Osteoblast (primary cell): Measurements from ENCODE around the gene OR1M1. TPM values are rescaled to one million over a fixed set of nuclear protein-coding genes. Genes with fewer than 3 reads are reported as not detected.
"Not testable (repeated sequence)": the region's sequence is repeated elsewhere in the genome, so short reads cannot be mapped to it uniquely, and the experiment has no call there.

Experiments used
- DNase-seq: peaks from one replicate; pipeline ENCODE4 v3.0.0; 2011; ENCODE audit warnings: low spot score, mixed read lengths; ENCODE audit not compliant: insufficient read length; ENCODE audit errors: missing footprints
- H2AFZ ChIP-seq: 2 replicates; pipeline ENCODE4 v1.6.0; 2011; ENCODE audit warnings: mild to moderate bottlenecking, low read length
- H3K27ac ChIP-seq: 2 replicates; pipeline ENCODE4 v1.5.1; 2011; ENCODE audit warnings: mild to moderate bottlenecking, low read depth, low read length, moderate library complexity
- H3K27me3 ChIP-seq: 2 replicates; pipeline ENCODE4 v1.6.0; 2012; ENCODE audit warnings: mild to moderate bottlenecking, control low read depth, inconsistent platforms, low read length, moderate library complexity; ENCODE audit not compliant: insufficient read depth
- H3K36me3 ChIP-seq: 2 replicates; pipeline ENCODE4 v1.5.1; 2011; ENCODE audit warnings: mild to moderate bottlenecking, low read length, control low read depth, moderate library complexity; ENCODE audit not compliant: insufficient read depth
- H3K4me1 ChIP-seq: 2 replicates; pipeline ENCODE4 v1.5.1; 2011; ENCODE audit warnings: mild to moderate bottlenecking, low read length, control low read depth, moderate library complexity; ENCODE audit not compliant: insufficient read depth
- H3K4me2 ChIP-seq: 2 replicates; pipeline ENCODE4 v1.6.0; 2011; ENCODE audit warnings: mild to moderate bottlenecking, low read length; ENCODE audit not compliant: insufficient read depth
- H3K4me3 ChIP-seq: fragments of 200-600 bp; sonication (generic); 3 replicates; pipeline ENCODE4 v1.5.1; 2012; ENCODE audit warnings: mild to moderate bottlenecking, low read length, inconsistent platforms; ENCODE audit not compliant: insufficient read depth
- H3K79me2 ChIP-seq: 2 replicates; pipeline ENCODE4 v1.6.0; 2012; ENCODE audit warnings: mild to moderate bottlenecking, low read length, control low read depth, inconsistent platforms; ENCODE audit not compliant: insufficient read depth
- H3K9me3 ChIP-seq: 2 replicates; pipeline ENCODE4 v1.5.1; 2011; ENCODE audit warnings: low read depth, low read length, control low read depth
- H4K20me1 ChIP-seq: 2 replicates; pipeline ENCODE4 v1.6.0; 2012; ENCODE audit warnings: mild to moderate bottlenecking, low read length, control low read depth; ENCODE audit not compliant: insufficient read depth
- total RNA-seq: library from RNA; depleted of rRNA; stranded (reverse); fragments of >200 nt; gene quantifications from 2 replicates; pipeline ENCODE4 v1.2.3, GENCODE V29; 2012
- TF ChIP-seq, protein P1 (sequence below): IDR thresholded peaks from 2 replicates; pipeline ENCODE4 v1.5.1; 2011; ENCODE audit warnings: mild to moderate bottlenecking, low read depth, low read length, moderate library complexity; ENCODE audit errors: extremely low read depth

The OR1M1 gene
- total RNA-seq, 1 donor, result not detected

- Histone ChIP-seq H3K27ac (no peak overlapping the region), H4K20me1 (no peaks in the 10 kb centered on the region), H3K27me3 (no peaks in the 10 kb centered on the region), H3K4me3 (no peak overlapping the region), H3K79me2 (no peaks in the 10 kb centered on the region), H3K9me3 (no peaks in the 10 kb centered on the region), H3K4me2 (no peak overlapping the region), H3K36me3 (no peaks in the 10 kb centered on the region), H2AFZ (no peak overlapping the region), H3K4me1 (no peaks in the 10 kb centered on the region)
- TF ChIP-seq, protein P1, sequence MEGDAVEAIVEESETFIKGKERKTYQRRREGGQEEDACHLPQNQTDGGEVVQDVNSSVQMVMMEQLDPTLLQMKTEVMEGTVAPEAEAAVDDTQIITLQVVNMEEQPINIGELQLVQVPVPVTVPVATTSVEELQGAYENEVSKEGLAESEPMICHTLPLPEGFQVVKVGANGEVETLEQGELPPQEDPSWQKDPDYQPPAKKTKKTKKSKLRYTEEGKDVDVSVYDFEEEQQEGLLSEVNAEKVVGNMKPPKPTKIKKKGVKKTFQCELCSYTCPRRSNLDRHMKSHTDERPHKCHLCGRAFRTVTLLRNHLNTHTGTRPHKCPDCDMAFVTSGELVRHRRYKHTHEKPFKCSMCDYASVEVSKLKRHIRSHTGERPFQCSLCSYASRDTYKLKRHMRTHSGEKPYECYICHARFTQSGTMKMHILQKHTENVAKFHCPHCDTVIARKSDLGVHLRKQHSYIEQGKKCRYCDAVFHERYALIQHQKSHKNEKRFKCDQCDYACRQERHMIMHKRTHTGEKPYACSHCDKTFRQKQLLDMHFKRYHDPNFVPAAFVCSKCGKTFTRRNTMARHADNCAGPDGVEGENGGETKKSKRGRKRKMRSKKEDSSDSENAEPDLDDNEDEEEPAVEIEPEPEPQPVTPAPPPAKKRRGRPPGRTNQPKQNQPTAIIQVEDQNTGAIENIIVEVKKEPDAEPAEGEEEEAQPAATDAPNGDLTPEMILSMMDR, result no peak
- DNase-seq, result no peak
Observed at GRCh38 chr19:9052894-9053293, 34.0 kb upstream of the OR1M1 start.

GRCh38 chr19:9053674-9054073 is 33.2 kb upstream of the OR1M1 start:
- not testable (repeated sequence) for H3K27ac ChIP-seq

GRCh38 chr19:9054207-9054606 is 32.7 kb upstream of the OR1M1 start:
- Histone ChIP-seq H3K27me3 (no peaks in the 10 kb centered on the region), H4K20me1 (no peaks in the 10 kb centered on the region), H2AFZ (no peak overlapping the region), H3K9me3 (no peaks in the 10 kb centered on the region), H3K4me3 (no peak overlapping the region), H3K4me1 (no peaks in the 10 kb centered on the region), H3K36me3 (no peaks in the 10 kb centered on the region), H3K79me2 (no peaks in the 10 kb centered on the region), H3K27ac (no peak overlapping the region), H3K4me2 (no peak overlapping the region)
- TF ChIP-seq, protein P1, result no peak
- DNase-seq, result no peak

More at GRCh38 chr19:9053674-9054073, 33.2 kb upstream of the OR1M1 start:
- not testable (repeated sequence) for H3K9me3 ChIP-seq, H3K4me1 ChIP-seq, H4K20me1 ChIP-seq, H3K27me3 ChIP-seq, H3K4me3 ChIP-seq, H2AFZ ChIP-seq, DNase-seq, H3K4me2 ChIP-seq, H3K79me2 ChIP-seq, H3K36me3 ChIP-seq

GRCh38 chr19:9054765-9055164 is 32.1 kb upstream of the OR1M1 start:
- no peaks in the 10 kb centered on the region for H3K4me1 ChIP-seq
- H2AFZ ChIP-seq, result no peak overlapping the region
- no peaks in the 10 kb centered on the region for H3K9me3 ChIP-seq
- TF ChIP-seq, protein P1, result no peak
- no peak overlapping the region for H3K4me2 ChIP-seq
- no peak for DNase-seq
- H3K27ac ChIP-seq, result no peak overlapping the region
- H4K20me1 ChIP-seq, result no peaks in the 10 kb centered on the region
- no peaks in the 10 kb centered on the region for H3K79me2 ChIP-seq
- H3K36me3 ChIP-seq, result no peaks in the 10 kb centered on the region
- no peaks in the 10 kb centered on the region for H3K27me3 ChIP-seq
- no peak overlapping the region for H3K4me3 ChIP-seq

DNA sequence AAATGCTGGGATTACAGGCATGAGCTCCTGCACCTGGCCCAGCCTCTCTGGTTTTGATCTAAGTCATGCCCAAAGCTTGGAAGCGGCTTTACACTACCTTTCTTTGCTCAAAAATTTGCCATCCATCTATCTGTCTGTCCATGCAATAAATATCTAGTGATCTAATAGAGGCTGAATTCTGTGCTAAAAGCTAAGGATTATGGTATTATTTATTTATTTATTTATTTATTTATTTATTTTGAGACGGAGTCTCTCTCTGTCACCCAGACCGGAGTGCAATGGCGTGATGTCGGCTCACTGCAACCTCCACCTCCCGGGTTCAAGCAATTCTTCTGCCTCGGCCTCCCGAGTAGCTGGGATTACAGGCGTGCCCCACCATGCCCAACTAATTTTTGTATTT is 30.7 kb upstream of the OR1M1 start:
- not testable (repeated sequence) for H2AFZ ChIP-seq, H3K27ac ChIP-seq, H3K27me3 ChIP-seq, H3K9me3 ChIP-seq, H3K4me1 ChIP-seq, H4K20me1 ChIP-seq, H3K4me2 ChIP-seq, H3K36me3 ChIP-seq, DNase-seq, H3K79me2 ChIP-seq, H3K4me3 ChIP-seq
